HepG2 (cell line): Measurements from ENCODE around the gene F7. TPM values are rescaled to one million over a fixed set of nuclear protein-coding genes. Genes with fewer than 3 reads are reported as not detected.

ENCODE experiments used
- BRD4 ChIP-seq: sonication (generic); formaldehyde crosslinking; IDR thresholded peaks from 2 replicates; pipeline ENCODE4 v1.4.0; 2020; ENCODE audit warnings: missing genetic modification reagents
- TAF15 ChIP-seq: fragments of 200-400 bp; formaldehyde crosslinking; IDR thresholded peaks from one replicate; pipeline ENCODE4 v1.6.1; 2018; ENCODE audit warnings: mild to moderate bottlenecking, low read depth, low read length; ENCODE audit not compliant: poor library complexity, severe bottlenecking
- ZC3H4 ChIP-seq: sonication (generic); formaldehyde crosslinking; IDR thresholded peaks from 2 replicates; pipeline ENCODE4 v1.4.0; 2020; ENCODE audit warnings: missing genetic modification reagents, borderline replicate concordance
- ZFP36L1 ChIP-seq: sonication (generic); formaldehyde crosslinking; IDR thresholded peaks from 2 replicates; pipeline ENCODE4 v1.8.0; 2022; ENCODE audit warnings: mild to moderate bottlenecking, missing genetic modification reagents, moderate library complexity
- ZNF264 ChIP-seq: sonication (generic); formaldehyde crosslinking; IDR thresholded peaks from 2 replicates; pipeline ENCODE4 v1.4.0; 2020; ENCODE audit warnings: missing genetic modification reagents
- ZNF552 ChIP-seq: sonication (generic); formaldehyde crosslinking; IDR thresholded peaks from 2 replicates; pipeline ENCODE4 v1.9.0; 2022; ENCODE audit warnings: missing genetic modification reagents, mild to moderate bottlenecking, borderline replicate concordance
- ZNF724P ChIP-seq: sonication (generic); formaldehyde crosslinking; IDR thresholded peaks from 2 replicates; pipeline ENCODE4 v1.8.0; 2022; ENCODE audit warnings: missing genetic modification reagents, borderline replicate concordance
- polyA plus RNA-seq, 8 experiments: library from polyadenylated mRNA; depleted of rRNA in 3 of 8; stranded (reverse) in 7 of 8; unstranded in 1 of 8; fragments of >200 nt; fragmentation: Illumina TruSeq in 4 of 8; extraction: Trizol in 4 of 8; gene quantifications; 2 replicates each; pipeline versions ENCODE4 v1.2.1 to v1.2.3, GENCODE V29; 2011 to 2016; ENCODE audit warnings: low read depth in 4 of 8, missing spikeins in 1 of 8, mixed read lengths in 1 of 8; ENCODE audit not compliant: insufficient read depth in 1 of 8
- total RNA-seq, 5 experiments: library from RNA; depleted of rRNA; stranded (reverse); fragments of >200 nt; fragmentation: Illumina TruSeq; extraction: Trizol; gene quantifications; 2 replicates each; pipeline ENCODE4 v1.2.3, GENCODE V29; 2016; ENCODE audit warnings: low read depth in 1 of 5
- TF ChIP-seq, protein P1 (sequence below): sonication (generic); formaldehyde crosslinking; IDR thresholded peaks from 2 replicates; pipeline ENCODE4 v1.8.0; 2023; ENCODE audit warnings: mild to moderate bottlenecking, missing genetic modification reagents
- TF ChIP-seq, protein P2 (sequence below): sonication (generic); formaldehyde crosslinking; IDR thresholded peaks from 2 replicates; pipeline ENCODE4 v1.9.0; 2021; ENCODE audit warnings: mild to moderate bottlenecking, missing genetic modification reagents
- TF ChIP-seq, protein P3 (sequence below): sonication (generic); formaldehyde crosslinking; IDR thresholded peaks from 2 replicates; pipeline ENCODE4 v1.5.0; 2020; ENCODE audit warnings: missing genetic modification reagents
- TF ChIP-seq, protein P4 (sequence below): sonication (generic); formaldehyde crosslinking; IDR thresholded peaks from 2 replicates; pipeline ENCODE4 v1.5.1; 2020; ENCODE audit warnings: missing genetic modification reagents, mild to moderate bottlenecking, borderline replicate concordance
- TF ChIP-seq, protein P5 (sequence below): sonication (generic); formaldehyde crosslinking; conservative IDR thresholded peaks from 2 replicates; pipeline ENCODE4 v1.4.0; 2020; ENCODE audit warnings: missing genetic modification reagents
- TF ChIP-seq, protein P6 (sequence below): sonication (generic); formaldehyde crosslinking; IDR thresholded peaks from 2 replicates; pipeline ENCODE4 v1.4.0; 2020; ENCODE audit warnings: missing genetic modification reagents, low read depth, mild to moderate bottlenecking, borderline replicate concordance

The F7 gene
- total and polyA plus RNA-seq, 2 of the 13 experiments (the other 11 are each of a cell fraction or from before 2014, with no cell fraction given) = 12.6 to 26.5 TPM

DNA sequence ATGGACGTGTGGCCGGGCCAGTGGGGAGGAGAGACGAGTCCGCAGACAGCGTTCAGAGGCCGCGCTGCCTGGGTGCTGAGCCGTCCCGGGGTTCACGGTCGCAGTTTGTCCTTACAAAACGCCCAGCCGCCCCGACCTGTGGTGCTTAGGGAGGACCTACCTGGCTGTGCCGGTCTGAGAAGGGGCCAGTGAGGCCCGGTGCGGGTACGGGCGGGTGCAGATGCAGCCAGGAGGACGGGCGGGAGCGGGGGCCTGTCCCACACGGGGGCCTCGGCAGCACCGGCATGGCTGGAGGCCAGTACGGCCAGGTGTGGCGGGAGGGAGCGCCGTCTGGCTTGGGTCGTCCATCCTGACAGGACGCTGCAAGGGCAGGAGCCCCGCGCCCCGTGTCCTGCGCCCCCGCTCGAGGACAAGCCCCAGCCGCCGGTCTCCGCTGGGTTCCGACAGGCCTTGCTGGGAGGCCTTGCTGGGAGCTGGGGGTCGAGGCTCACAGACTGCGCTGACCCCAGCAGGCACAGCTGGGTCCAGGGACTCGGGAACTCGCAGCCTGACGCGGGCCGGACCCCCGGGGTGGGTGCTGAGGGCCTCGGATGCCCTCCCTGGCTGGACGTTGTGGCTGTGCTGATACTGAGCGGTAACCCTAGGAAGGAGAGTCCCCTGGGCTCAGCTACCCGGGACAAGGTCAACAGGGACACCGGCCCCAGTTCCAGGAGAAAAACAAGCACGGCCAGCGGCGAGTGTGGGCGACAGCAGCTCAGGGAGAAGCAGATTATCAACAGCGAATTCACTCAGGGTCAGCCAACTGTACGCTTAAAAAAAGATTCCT is 47.6 kb downstream of the F7 start (continued):
- TF ChIP-seq, protein P1, sequence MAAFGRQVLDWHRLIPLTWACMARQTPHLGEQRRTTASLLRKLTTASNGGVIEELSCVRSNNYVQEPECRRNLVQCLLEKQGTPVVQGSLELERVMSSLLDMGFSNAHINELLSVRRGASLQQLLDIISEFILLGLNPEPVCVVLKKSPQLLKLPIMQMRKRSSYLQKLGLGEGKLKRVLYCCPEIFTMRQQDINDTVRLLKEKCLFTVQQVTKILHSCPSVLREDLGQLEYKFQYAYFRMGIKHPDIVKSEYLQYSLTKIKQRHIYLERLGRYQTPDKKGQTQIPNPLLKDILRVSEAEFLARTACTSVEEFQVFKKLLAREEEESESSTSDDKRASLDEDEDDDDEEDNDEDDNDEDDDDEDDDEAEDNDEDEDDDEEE (CRISPR knock-in tag) = 0 out of 2 replicates have a peak, but pooled peaks have one; percentile 73
- TF ChIP-seq, protein P2, sequence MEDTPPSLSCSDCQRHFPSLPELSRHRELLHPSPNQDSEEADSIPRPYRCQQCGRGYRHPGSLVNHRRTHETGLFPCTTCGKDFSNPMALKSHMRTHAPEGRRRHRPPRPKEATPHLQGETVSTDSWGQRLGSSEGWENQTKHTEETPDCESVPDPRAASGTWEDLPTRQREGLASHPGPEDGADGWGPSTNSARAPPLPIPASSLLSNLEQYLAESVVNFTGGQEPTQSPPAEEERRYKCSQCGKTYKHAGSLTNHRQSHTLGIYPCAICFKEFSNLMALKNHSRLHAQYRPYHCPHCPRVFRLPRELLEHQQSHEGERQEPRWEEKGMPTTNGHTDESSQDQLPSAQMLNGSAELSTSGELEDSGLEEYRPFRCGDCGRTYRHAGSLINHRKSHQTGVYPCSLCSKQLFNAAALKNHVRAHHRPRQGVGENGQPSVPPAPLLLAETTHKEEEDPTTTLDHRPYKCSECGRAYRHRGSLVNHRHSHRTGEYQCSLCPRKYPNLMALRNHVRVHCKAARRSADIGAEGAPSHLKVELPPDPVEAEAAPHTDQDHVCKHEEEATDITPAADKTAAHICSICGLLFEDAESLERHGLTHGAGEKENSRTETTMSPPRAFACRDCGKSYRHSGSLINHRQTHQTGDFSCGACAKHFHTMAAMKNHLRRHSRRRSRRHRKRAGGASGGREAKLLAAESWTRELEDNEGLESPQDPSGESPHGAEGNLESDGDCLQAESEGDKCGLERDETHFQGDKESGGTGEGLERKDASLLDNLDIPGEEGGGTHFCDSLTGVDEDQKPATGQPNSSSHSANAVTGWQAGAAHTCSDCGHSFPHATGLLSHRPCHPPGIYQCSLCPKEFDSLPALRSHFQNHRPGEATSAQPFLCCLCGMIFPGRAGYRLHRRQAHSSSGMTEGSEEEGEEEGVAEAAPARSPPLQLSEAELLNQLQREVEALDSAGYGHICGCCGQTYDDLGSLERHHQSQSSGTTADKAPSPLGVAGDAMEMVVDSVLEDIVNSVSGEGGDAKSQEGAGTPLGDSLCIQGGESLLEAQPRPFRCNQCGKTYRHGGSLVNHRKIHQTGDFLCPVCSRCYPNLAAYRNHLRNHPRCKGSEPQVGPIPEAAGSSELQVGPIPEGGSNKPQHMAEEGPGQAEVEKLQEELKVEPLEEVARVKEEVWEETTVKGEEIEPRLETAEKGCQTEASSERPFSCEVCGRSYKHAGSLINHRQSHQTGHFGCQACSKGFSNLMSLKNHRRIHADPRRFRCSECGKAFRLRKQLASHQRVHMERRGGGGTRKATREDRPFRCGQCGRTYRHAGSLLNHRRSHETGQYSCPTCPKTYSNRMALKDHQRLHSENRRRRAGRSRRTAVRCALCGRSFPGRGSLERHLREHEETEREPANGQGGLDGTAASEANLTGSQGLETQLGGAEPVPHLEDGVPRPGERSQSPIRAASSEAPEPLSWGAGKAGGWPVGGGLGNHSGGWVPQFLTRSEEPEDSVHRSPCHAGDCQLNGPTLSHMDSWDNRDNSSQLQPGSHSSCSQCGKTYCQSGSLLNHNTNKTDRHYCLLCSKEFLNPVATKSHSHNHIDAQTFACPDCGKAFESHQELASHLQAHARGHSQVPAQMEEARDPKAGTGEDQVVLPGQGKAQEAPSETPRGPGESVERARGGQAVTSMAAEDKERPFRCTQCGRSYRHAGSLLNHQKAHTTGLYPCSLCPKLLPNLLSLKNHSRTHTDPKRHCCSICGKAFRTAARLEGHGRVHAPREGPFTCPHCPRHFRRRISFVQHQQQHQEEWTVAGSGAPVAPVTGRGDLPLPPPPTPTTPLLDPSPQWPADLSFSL = no peak
- TF ChIP-seq ZC3H4 = peak; percentile 90
- peak; percentile 88 for TF ChIP-seq ZFP36L1 (CRISPR knock-in tag)
- TF ChIP-seq TAF15 = peak; percentile 46
- peak; percentile 24; the same call in 1 of the 2 replicates for TF ChIP-seq BRD4 (CRISPR knock-in tag)
- TF ChIP-seq, protein P3, sequence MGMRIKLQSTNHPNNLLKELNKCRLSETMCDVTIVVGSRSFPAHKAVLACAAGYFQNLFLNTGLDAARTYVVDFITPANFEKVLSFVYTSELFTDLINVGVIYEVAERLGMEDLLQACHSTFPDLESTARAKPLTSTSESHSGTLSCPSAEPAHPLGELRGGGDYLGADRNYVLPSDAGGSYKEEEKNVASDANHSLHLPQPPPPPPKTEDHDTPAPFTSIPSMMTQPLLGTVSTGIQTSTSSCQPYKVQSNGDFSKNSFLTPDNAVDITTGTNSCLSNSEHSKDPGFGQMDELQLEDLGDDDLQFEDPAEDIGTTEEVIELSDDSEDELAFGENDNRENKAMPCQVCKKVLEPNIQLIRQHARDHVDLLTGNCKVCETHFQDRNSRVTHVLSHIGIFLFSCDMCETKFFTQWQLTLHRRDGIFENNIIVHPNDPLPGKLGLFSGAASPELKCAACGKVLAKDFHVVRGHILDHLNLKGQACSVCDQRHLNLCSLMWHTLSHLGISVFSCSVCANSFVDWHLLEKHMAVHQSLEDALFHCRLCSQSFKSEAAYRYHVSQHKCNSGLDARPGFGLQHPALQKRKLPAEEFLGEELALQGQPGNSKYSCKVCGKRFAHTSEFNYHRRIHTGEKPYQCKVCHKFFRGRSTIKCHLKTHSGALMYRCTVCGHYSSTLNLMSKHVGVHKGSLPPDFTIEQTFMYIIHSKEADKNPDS = no peak
- no peak for TF ChIP-seq ZNF724P (CRISPR knock-in tag)
- TF ChIP-seq ZNF264 (CRISPR knock-in tag) = no peak
- TF ChIP-seq, protein P4, sequence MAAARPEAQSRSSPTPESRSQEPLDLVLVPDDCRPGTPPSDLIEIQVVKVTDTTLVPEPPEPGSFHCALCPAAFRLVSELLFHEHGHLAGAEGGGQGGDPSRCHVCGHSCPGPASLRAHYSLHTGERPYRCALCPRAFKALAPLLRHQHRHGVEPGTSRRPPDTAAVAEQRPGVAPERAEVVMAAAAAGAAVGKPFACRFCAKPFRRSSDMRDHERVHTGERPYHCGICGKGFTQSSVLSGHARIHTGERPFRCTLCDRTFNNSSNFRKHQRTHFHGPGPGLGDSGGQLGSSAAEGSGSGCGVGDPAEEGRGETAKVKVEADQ (CRISPR knock-in tag) = no peak
- TF ChIP-seq, protein P5, sequence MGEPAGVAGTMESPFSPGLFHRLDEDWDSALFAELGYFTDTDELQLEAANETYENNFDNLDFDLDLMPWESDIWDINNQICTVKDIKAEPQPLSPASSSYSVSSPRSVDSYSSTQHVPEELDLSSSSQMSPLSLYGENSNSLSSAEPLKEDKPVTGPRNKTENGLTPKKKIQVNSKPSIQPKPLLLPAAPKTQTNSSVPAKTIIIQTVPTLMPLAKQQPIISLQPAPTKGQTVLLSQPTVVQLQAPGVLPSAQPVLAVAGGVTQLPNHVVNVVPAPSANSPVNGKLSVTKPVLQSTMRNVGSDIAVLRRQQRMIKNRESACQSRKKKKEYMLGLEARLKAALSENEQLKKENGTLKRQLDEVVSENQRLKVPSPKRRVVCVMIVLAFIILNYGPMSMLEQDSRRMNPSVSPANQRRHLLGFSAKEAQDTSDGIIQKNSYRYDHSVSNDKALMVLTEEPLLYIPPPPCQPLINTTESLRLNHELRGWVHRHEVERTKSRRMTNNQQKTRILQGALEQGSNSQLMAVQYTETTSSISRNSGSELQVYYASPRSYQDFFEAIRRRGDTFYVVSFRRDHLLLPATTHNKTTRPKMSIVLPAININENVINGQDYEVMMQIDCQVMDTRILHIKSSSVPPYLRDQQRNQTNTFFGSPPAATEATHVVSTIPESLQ (CRISPR knock-in tag) = no peak
- TF ChIP-seq, protein P6, sequence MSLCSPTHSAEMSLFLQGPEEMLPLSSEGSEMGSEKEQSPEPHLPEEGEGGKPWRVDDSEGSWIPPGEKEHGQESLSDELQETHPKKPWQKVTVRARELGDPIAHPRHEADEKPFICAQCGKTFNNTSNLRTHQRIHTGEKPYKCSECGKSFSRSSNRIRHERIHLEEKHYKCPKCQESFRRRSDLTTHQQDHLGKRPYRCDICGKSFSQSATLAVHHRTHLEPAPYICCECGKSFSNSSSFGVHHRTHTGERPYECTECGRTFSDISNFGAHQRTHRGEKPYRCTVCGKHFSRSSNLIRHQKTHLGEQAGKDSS (CRISPR knock-in tag) = peak; percentile 27; the same call in 1 of the 2 replicates
- TF ChIP-seq ZNF552 (CRISPR knock-in tag) = 0 out of 2 replicates have a peak, but pooled peaks have one; percentile 59
